Effector memory CD8-positive, alpha-beta T cell (primary cell): ENCODE results near the gene DIAPH3.

Source experiments
- ATAC-seq: fragments of 150-1000 bp; cut with Tn5 transposase; replicated peaks from 2 replicates; pipeline ENCODE4 v1.10.0; 2021; ENCODE audit warnings: mild to moderate bottlenecking, moderate library complexity
- DNase-seq, 3 experiments: peaks; one replicate each; pipeline ENCODE4 v3.0.0; 2021
- H3K27ac Mint-ChIP-seq, 2 donors: one replicate each; pipeline ENCODE4 v1.8.0; 2022; ENCODE audit warnings: mild to moderate bottlenecking in 2 of 2, mixed read lengths in 2 of 2, moderate library complexity in 2 of 2
- H3K27me3 Mint-ChIP-seq, 2 donors: one replicate each; pipeline ENCODE4 v1.8.0; 2022; ENCODE audit warnings: mixed read lengths in 2 of 2
- H3K36me3 Mint-ChIP-seq: one replicate; pipeline ENCODE4 v1.8.0; 2022; ENCODE audit warnings: mild to moderate bottlenecking, moderate library complexity, mixed read lengths; ENCODE audit not compliant: insufficient read depth
- H3K4me1 Mint-ChIP-seq, 2 donors: one replicate each; pipeline ENCODE4 v1.8.0; 2022; ENCODE audit warnings: low read depth in 2 of 2, mixed read lengths in 2 of 2
- H3K4me3 Mint-ChIP-seq, 2 donors: one replicate each; pipeline ENCODE4 v1.8.0; 2022; ENCODE audit warnings: mild to moderate bottlenecking in 2 of 2, mixed read lengths in 2 of 2, moderate library complexity in 2 of 2
- H3K9me3 Mint-ChIP-seq, 2 donors: one replicate each; pipeline ENCODE4 v1.8.0; 2022; ENCODE audit warnings: mixed read lengths in 2 of 2

The DIAPH3 gene

GRCh38 chr13:59975807-59976435, 187.8 kb downstream of the DIAPH3 start:
- no peak overlapping the region for H3K27ac Mint-ChIP-seq
- ATAC-seq (no peak), DNase-seq (no peak)
- no peaks in the 10 kb centered on the region for H3K36me3 Mint-ChIP-seq
- no peaks in the 10 kb centered on the region for H3K4me1 Mint-ChIP-seq
- H3K9me3 Mint-ChIP-seq = no peaks in the 10 kb centered on the region
- no peaks in the 10 kb centered on the region for H3K27me3 Mint-ChIP-seq
- no peak overlapping the region for H3K4me3 Mint-ChIP-seq

DNA sequence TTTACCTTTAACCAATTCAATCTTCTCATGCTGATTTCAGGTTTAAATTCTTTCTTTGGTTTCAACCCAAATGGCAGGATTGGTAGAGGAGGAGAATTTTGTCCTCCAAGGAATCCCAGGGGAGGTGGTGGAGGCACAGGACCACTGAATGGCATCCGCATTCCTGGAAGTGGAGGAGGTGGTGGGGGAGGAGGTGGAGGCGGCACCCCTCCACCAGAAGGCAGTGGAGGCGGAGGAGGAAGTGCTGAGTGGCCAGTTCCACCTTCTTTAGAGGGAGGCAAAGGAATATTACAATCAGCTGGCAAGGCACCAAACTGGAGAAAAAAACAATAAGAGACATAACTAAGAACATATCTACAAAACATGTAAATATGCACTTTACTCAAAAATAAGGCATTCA, 192.9 kb downstream of the DIAPH3 start:
- Mint-ChIP-seq H3K4me3 (no peak overlapping the region), H3K27me3 (no peaks in the 10 kb centered on the region), H3K36me3 (no peaks in the 10 kb centered on the region), H3K9me3 (no peaks in the 10 kb centered on the region), H3K4me1 (no peaks in the 10 kb centered on the region), H3K27ac (no peak overlapping the region)
- DNase-seq = no peak
- ATAC-seq = no peak

DNA sequence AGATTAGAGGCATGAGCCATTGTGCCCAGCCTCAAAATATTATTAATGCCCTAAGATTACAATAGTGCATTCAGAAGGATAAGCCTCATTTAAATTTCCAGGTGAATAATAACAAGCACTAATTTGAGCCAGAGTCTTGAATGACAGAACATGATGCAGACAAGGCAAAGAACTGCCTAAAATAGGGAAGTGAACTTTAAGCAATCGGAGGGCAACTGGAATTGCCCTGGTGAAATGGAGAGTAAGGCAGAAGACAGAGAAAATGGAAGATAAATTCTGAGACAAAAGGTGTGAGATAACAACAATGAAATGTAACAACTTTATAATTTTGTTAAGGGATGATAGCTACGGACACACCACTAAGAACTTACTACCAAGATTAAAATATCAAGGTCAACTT, 199.9 kb downstream of the DIAPH3 start:
- H3K27ac Mint-ChIP-seq = no peak overlapping the region
- no peaks in the 10 kb centered on the region for H3K4me1 Mint-ChIP-seq
- H3K4me3 Mint-ChIP-seq = no peak overlapping the region
- no peaks in the 10 kb centered on the region for H3K27me3 Mint-ChIP-seq
- DNase-seq (no peak), ATAC-seq (no peak)
- no peaks in the 10 kb centered on the region for H3K9me3 Mint-ChIP-seq
- H3K36me3 Mint-ChIP-seq = no peaks in the 10 kb centered on the region

DNA sequence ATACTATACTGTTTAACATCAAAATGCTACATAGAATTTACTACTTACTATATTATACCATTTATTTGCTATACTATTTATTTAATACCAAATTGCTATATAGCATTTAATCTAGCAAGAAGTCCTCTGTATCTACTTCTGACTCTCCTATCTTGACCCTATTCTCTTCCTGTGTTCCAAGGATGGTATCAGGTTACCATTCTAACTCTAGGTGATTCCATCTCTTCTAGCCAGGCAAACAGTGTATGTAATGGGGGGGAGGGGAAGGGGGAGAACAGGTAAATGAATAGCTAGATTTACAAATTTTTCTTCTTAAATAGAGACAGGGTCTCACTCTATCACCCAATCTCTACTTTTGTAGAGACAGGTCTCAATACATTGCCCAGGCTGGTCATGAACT, 200.3 kb downstream of the DIAPH3 start:
- Mint-ChIP-seq H3K27me3 (no peaks in the 10 kb centered on the region), H3K9me3 (no peaks in the 10 kb centered on the region), H3K36me3 (no peaks in the 10 kb centered on the region), H3K27ac (no peak overlapping the region), H3K4me1 (no peaks in the 10 kb centered on the region), H3K4me3 (no peak overlapping the region)
- no peak for ATAC-seq
- no peak for DNase-seq

DNA sequence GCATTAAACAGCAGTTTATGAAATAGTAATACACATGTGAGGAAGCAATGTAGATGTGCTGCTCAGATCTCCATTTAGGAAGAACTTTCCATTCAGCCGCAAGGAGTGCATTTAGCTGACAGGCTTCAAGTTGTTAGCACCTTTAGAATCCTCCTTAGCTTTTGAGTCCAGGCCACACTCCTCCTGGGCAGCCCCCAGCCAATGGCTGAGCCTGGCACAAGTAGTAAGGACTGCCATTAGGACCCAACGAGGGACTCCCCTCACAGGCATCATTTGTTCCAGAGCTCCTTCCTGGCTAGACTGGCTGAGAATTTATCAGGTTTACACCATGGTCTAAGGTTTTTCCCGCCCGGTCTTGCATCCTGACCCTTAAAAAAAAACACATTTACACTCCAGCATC, 201.4 kb downstream of the DIAPH3 start:
- Mint-ChIP-seq H3K4me3 (no peak overlapping the region), H3K27me3 (no peaks in the 10 kb centered on the region), H3K36me3 (no peaks in the 10 kb centered on the region), H3K27ac (no peak overlapping the region), H3K4me1 (no peaks in the 10 kb centered on the region), H3K9me3 (no peaks in the 10 kb centered on the region)
- DNase-seq (no peak), ATAC-seq (no peak)

DNA sequence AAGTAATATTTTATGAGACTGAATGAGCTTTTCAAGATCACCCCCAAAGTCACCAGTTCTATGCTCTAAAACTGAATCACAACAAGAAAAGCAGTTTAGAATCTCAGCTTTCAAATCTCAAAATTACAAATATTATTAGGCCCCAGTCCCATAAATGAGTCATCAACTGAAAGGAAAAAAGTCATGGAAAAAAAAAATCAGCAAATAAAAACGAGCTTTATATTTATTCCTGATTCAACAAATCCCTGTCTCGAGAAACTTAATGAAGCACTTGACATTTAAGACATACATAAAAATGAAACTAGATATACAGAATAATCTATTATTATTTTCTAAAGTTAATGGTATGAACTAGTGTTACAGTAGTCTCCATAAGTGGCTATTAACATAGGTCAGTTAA, 203.0 kb downstream of the DIAPH3 start:
- H3K4me3 Mint-ChIP-seq = no peak overlapping the region
- H3K4me1 Mint-ChIP-seq = no peaks in the 10 kb centered on the region
- no peak overlapping the region for H3K27ac Mint-ChIP-seq
- no peak for DNase-seq
- H3K27me3 Mint-ChIP-seq = no peaks in the 10 kb centered on the region
- H3K9me3 Mint-ChIP-seq = peaks cover 3 to 4% of the 10 kb centered on the region in 2 donors
- no peaks in the 10 kb centered on the region for H3K36me3 Mint-ChIP-seq
- no peak for ATAC-seq

GRCh38 chr13:59957438-59957837, 206.3 kb downstream of the DIAPH3 start:
- ATAC-seq = no peak
- Mint-ChIP-seq H3K4me3 (no peak overlapping the region), H3K9me3 (peaks cover 6 to 10% of the 10 kb centered on the region in 2 donors), H3K27ac (no peak overlapping the region), H3K36me3 (no peaks in the 10 kb centered on the region), H3K4me1 (no peaks in the 10 kb centered on the region), H3K27me3 (no peaks in the 10 kb centered on the region)
- DNase-seq = no peak

DNA sequence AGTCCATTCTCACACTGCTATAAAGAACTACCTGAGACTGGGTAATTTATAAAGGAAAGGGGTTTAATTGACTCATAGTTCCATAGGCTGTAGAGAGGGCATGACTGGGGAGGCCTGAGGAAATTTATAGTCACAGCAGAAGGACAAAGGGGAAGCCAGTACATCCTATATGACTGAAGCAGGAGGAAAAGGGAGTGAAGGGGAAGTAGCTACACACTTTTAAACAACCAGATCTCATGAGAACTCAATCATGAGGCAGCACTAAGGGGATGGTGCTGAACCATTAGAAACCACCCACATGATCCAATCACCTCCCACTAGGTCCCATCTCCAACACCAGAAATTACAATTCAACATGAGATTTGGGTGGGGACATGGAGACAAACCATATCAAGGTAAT, 209.1 kb downstream of the DIAPH3 start:
- Mint-ChIP-seq H3K9me3 (peaks cover 6 to 10% of the 10 kb centered on the region in 2 donors), H3K4me3 (no peak overlapping the region), H3K27ac (no peak overlapping the region), H3K36me3 (no peaks in the 10 kb centered on the region), H3K4me1 (no peaks in the 10 kb centered on the region), H3K27me3 (no peaks in the 10 kb centered on the region)
- ATAC-seq (no peak), DNase-seq (no peak)

DNA sequence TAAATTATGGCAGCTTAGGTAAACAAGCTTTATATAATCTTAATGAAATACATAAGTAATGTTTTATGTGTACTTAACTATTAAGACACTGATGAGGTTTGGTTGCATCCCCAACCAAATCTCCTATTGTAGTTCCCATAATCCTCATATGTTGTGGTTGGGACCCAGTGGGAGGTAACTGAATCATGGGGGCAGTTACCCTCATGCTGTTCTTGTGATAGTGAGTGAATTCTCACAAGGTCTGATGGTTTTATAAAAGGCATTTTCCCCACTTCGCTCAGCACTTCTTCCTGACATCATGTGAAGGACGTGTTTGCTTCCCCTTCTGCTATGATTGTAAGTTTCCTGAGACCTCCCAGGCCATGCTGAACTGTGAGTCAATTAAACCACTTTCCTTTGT, 212.7 kb downstream of the DIAPH3 start:
- Mint-ChIP-seq H3K27ac (no peak overlapping the region), H3K4me3 (no peak overlapping the region), H3K9me3 (peaks cover 6 to 9% of the 10 kb centered on the region in 2 donors), H3K36me3 (no peaks in the 10 kb centered on the region), H3K27me3 (no peaks in the 10 kb centered on the region), H3K4me1 (no peaks in the 10 kb centered on the region)
- no peak for DNase-seq
- no peak for ATAC-seq

DNA sequence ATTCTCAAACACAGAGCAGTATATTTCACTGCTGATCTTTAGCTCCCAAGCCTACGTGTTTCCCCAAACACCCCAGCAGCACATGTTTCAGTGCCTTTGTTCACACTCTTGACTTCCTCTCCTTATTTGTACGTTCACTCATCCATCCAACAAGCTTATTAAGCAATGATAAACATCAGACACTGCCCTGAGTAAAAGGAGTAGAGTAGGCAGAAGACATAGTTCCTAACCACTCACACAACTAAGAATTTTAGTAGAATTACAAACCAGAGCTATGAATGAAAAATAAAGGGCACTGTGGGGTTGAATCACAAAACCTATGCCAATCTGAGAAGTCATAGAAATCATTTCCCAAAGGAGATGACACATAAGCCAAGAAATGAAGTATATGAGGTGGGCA, 213.5 kb downstream of the DIAPH3 start:
- no peak overlapping the region for H3K4me3 Mint-ChIP-seq
- no peaks in the 10 kb centered on the region for H3K4me1 Mint-ChIP-seq
- H3K36me3 Mint-ChIP-seq = no peaks in the 10 kb centered on the region
- DNase-seq (no peak), ATAC-seq (no peak)
- peaks cover under 1 to 2% of the 10 kb centered on the region in 2 donors for H3K9me3 Mint-ChIP-seq
- no peak overlapping the region for H3K27ac Mint-ChIP-seq
- H3K27me3 Mint-ChIP-seq = no peaks in the 10 kb centered on the region

DNA sequence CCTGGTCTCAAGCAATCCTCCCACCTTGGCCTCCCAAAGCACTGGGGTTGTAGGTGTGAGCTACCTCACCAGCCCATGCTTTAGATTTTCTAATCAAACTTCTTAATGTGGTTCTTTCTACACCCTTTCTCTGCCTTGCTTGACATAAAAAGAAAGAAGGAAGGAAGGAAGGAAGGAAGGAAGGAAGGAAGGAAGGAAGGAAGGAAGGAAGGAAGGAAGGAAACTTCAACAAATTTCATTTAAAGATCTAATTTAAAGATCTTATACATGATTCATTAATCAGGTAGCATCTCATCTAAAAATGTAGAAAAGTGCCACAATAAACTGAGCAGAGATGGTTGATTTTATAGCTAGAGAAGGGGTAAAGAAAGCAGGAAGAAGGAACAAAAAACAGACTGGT, 215.0 kb downstream of the DIAPH3 start:
- Mint-ChIP-seq H3K27me3 (no peaks in the 10 kb centered on the region), H3K27ac (no peak overlapping the region)
- no peak for ATAC-seq

DNA sequence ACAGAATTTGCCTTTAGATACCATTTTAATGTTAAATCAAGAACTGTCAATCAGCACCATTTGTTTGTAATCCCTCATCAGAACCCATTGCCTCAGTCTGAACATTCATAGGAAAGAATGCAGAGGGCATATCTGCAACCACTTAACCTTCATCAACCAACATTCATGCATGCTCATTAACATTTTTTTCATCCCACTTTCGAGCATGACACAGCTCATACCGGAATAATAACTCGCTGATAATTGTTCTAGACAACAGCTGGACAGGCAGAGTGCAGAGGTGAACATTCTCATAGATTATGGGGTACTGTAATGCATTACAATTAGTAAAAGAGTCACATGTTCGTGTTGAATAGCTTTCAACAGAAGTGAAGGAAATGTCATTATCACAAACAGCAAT, 216.8 kb downstream of the DIAPH3 start:
- H3K36me3 Mint-ChIP-seq = no peaks in the 10 kb centered on the region
- DNase-seq = no peak
- H3K9me3 Mint-ChIP-seq = no peaks in the 10 kb centered on the region
- H3K27me3 Mint-ChIP-seq = no peaks in the 10 kb centered on the region
- H3K4me3 Mint-ChIP-seq = no peak overlapping the region
- no peaks in the 10 kb centered on the region for H3K4me1 Mint-ChIP-seq
- ATAC-seq = no peak
- no peak overlapping the region for H3K27ac Mint-ChIP-seq

More for the DNA sequence above, 215.0 kb downstream of the DIAPH3 start:
- H3K36me3 Mint-ChIP-seq = no peaks in the 10 kb centered on the region
- H3K4me3 Mint-ChIP-seq = no peak overlapping the region
- no peaks in the 10 kb centered on the region for H3K4me1 Mint-ChIP-seq
- no peak for DNase-seq
- no peaks in the 10 kb centered on the region for H3K9me3 Mint-ChIP-seq

DNA sequence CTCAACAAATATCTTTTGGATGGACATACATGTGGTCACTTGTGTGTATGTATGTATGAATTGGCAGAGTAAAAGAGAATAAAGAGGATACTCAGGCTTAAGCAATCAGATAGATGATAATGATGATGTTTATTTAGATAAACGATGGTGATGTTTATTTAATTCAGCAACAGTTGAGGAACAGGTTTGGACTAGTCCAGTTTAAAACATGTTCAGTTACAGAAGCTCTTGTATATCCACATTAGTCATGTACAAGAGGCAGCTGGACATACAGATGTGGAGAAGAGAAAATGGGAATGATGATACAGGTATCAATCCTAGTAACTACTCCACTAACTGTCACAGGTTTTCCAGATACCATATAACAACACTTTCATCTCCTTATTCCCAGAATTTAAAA, 232.1 kb downstream of the DIAPH3 start:
- no peaks in the 10 kb centered on the region for H3K36me3 Mint-ChIP-seq
- no peaks in the 10 kb centered on the region for H3K27me3 Mint-ChIP-seq
- no peak for DNase-seq
- H3K27ac Mint-ChIP-seq = no peak overlapping the region
- no peak overlapping the region for H3K4me3 Mint-ChIP-seq
- H3K4me1 Mint-ChIP-seq = no peaks in the 10 kb centered on the region
- no peak for ATAC-seq
- H3K9me3 Mint-ChIP-seq = peaks cover 11 to 16% of the 10 kb centered on the region in 2 donors

- H3K4me1 Mint-ChIP-seq = no peaks in the 10 kb centered on the region
- H3K4me3 Mint-ChIP-seq = no peak overlapping the region
- H3K27ac Mint-ChIP-seq = no peak overlapping the region
- ATAC-seq (no peak), DNase-seq (no peak)
- peaks cover 11 to 16% of the 10 kb centered on the region in 2 donors for H3K9me3 Mint-ChIP-seq
- H3K27me3 Mint-ChIP-seq = no peaks in the 10 kb centered on the region
- peaks cover 4% of the 10 kb centered on the region for H3K36me3 Mint-ChIP-seq
Observed at GRCh38 chr13:59924256-59924655, 239.5 kb downstream of the DIAPH3 start.

GRCh38 chr13:59915252-59915651, 248.5 kb downstream of the DIAPH3 start:
- Mint-ChIP-seq H3K4me3 (no peak overlapping the region), H3K4me1 (no peaks in the 10 kb centered on the region), H3K27me3 (no peaks in the 10 kb centered on the region), H3K36me3 (no peaks in the 10 kb centered on the region), H3K9me3 (no peaks in the 10 kb centered on the region), H3K27ac (no peak overlapping the region)
- DNase-seq = no peak
- ATAC-seq = no peak
